ENCODE results near the gene LRRC3. TPM values are rescaled to one million over a fixed set of nuclear protein-coding genes. Genes with fewer than 3 reads are reported as not detected.

Gene LRRC3
- total and polyA plus RNA-seq, 2 donors from 2014 or later, result 0.60 to 1.4 TPM

DNA sequence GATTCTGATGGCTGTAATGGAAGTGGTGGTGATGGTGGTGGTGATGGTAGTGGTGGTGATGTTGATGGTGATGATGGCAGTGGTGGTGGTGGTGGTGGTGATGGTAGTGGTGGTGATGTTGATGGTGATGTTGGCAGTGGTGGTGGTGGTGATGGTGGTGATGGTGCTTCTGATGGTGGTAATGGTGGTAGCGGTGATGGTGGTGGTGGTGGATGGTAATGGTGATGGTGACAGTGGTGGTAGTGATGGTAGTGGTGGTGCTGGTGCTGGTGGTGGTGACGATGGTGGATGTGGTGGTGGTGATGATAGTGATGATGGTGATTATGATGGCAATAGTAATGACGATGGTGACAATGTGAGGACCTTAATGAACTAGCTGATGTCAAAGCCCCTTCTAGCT, 35.6 kb upstream of the LRRC3 start:
- H3K4me3 ChIP-seq (ENCODE audit: low read length in 3 of 3), result no peak overlapping the region
- no peaks in the 10 kb centered on the region for H3K4me1 ChIP-seq (ENCODE audit: control insufficient read depth in 2 of 3, insufficient read depth in 2 of 3, low read depth in 1 of 3, low read length in 3 of 3)
- H3K36me3 ChIP-seq (ENCODE audit: control insufficient read depth in 2 of 3, insufficient read depth in 3 of 3, low read length in 3 of 3), result no peaks in the 10 kb centered on the region
- FAIRE-seq (no peak), DNase-seq (peak in 2 of 5 donors; percentile 7 to 9)
- H3K9me3 ChIP-seq (ENCODE audit: control insufficient read depth in 2 of 3, insufficient read depth in 1 of 3, low read length in 3 of 3), result peaks cover 0 to 2% (median 0%) of the 10 kb centered on the region in 3 donors
- intact Hi-C loops (cut with DNase I), result no loop called here
- H3K9ac ChIP-seq (ENCODE audit: low read length in 3 of 3), result no peak overlapping the region
- no peaks in the 10 kb centered on the region for H3K27me3 ChIP-seq (ENCODE audit: control insufficient read depth, insufficient read depth, low read length)
- TF ChIP-seq CTCF (IDR thresholded peaks at IDR 0.05; ENCODE audit: borderline replicate concordance, extremely low read depth, insufficient read depth), result no peak
- H3K27ac ChIP-seq (ENCODE audit: low read depth in 2 of 2, low read length in 2 of 2), result no peak overlapping the region

DNA sequence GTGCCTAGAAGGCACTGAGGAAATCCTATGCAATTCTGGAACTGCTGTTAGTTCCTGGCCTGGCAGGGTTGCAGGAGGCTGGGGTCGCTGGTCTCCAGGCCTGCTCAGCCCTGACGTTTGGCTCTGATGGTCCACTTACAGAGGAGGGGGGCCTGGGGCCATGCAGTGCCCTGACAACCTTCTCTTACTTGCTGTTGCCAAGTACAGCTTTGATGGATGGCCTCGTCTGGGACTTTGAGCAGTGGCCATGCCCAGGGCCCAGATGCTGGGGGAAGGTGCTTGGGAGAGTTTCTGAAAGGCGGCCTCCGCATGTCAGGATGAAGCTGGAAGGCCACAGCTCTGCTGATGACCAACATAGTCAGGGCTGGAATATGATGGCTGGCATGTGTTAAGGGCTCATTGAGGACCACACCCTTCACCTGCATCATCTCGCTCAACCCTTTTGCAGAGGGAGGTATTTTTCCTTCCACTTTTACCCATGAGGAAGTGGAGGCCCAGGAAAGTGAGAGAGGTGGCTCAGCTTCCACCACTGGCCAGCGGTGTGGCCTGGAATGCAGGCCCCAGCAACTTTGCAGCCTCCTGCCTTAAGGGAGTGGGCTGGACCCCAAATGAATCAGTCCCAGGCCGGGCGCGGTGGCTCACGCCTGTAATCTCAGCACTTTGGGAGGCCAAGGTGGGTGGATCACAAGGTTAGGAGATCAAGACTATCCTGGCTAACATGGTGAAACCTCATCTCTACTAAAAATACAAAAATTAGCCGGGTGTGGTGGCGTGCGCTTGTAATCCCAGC, 34.7 kb upstream of the LRRC3 start:
- Histone ChIP-seq H3K4me3 (ENCODE audit: low read length in 3 of 3) (no peak overlapping the region), H3K36me3 (ENCODE audit: control insufficient read depth in 2 of 3, insufficient read depth in 3 of 3, low read length in 3 of 3) (no peaks in the 10 kb centered on the region), H3K9me3 (ENCODE audit: control insufficient read depth in 2 of 3, insufficient read depth in 1 of 3, low read length in 3 of 3) (peaks cover 0 to 2% (median 0%) of the 10 kb centered on the region in 3 donors), H3K4me1 (ENCODE audit: control insufficient read depth in 2 of 3, insufficient read depth in 2 of 3, low read depth in 1 of 3, low read length in 3 of 3) (no peaks in the 10 kb centered on the region), H3K27me3 (ENCODE audit: control insufficient read depth, insufficient read depth, low read length) (no peaks in the 10 kb centered on the region), H3K27ac (ENCODE audit: low read depth in 2 of 2, low read length in 2 of 2) (no peak overlapping the region), H3K9ac (ENCODE audit: low read length in 3 of 3) (no peak overlapping the region)
- TF ChIP-seq CTCF (IDR thresholded peaks at IDR 0.05; ENCODE audit: borderline replicate concordance, extremely low read depth, insufficient read depth), result no peak
- FAIRE-seq (no peak), DNase-seq (peak in 2 of 5 donors; percentile 18 to 29)
- intact Hi-C loops (cut with DNase I), result no loop called here

DNA sequence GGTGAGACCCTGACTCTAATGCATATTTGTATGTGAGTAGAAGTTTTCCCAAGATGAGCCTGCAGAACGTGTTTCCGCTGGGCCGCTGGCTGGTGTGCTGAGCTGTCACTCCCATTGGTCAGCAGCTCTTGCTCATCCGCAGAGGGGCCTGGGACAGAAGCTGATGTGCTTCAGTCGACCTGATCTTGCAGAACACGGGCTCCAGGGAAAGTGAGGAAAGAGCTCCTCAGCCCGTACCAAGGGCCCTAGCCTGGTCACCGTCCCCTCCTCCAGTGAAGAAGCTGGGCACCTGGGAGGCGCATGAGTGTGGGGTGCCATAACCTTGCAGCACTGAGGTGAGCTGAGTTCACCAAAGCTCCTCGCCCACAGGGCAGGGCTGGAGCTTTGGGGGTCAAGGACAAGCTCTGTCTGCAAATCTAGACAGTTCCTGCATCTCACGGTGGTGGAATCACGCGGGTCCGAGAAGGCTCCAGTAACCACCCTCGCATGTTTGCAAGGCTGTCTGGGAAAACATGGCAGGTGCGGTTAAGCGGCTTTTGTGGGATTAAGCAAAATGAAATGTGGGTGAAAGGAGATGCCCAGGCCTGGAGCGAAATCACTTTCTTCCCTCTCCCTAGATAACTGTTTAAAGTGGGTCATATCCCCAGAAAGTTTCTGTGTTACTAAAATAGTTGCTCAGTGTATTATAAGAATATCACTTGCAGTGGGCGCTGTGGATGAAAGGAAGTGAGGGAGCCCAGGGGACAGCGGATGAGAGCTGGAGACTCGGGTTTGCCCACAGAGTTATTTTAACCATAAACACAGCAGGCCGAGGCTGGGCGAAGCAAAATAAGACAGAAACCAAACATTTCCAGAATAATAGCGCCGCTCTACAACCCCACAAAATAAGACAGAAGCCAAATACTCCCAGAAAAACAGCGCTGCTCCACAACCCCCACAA, 33.1 kb upstream of the LRRC3 start:
- intact Hi-C loops (cut with DNase I), result no loop called here
- peak in 2 of 5 donors; percentile 19 to 42 for DNase-seq
- Histone ChIP-seq H3K4me3 (ENCODE audit: low read length in 3 of 3) (no peak overlapping the region), H3K9ac (ENCODE audit: low read length in 3 of 3) (no peak overlapping the region), H3K36me3 (ENCODE audit: control insufficient read depth in 2 of 3, insufficient read depth in 3 of 3, low read length in 3 of 3) (no peaks in the 10 kb centered on the region), H3K27me3 (ENCODE audit: control insufficient read depth, insufficient read depth, low read length) (no peaks in the 10 kb centered on the region), H3K4me1 (ENCODE audit: control insufficient read depth in 2 of 3, insufficient read depth in 2 of 3, low read depth in 1 of 3, low read length in 3 of 3) (no peaks in the 10 kb centered on the region), H3K27ac (ENCODE audit: low read depth in 2 of 2, low read length in 2 of 2) (no peak overlapping the region), H3K9me3 (ENCODE audit: control insufficient read depth in 2 of 3, insufficient read depth in 1 of 3, low read length in 3 of 3) (peaks cover 0 to 2% (median 0%) of the 10 kb centered on the region in 3 donors)
- FAIRE-seq, result no peak
- no peak for TF ChIP-seq CTCF (IDR thresholded peaks at IDR 0.05; ENCODE audit: borderline replicate concordance, extremely low read depth, insufficient read depth)
